GM12874 (cell line): ENCODE data around the gene APBB1IP.

Experiments used
- CTCF ChIP-seq: IDR thresholded peaks from 2 replicates; pipeline ENCODE4 v1.5.1; 2011; ENCODE audit warnings: low read depth, mild to moderate bottlenecking, control low read depth, low read length, moderate library complexity; ENCODE audit not compliant: insufficient read depth

The APBB1IP gene

GRCh38 chr10:26491934-26492333 lies 53.8 kb downstream of the APBB1IP start:
- no peak for TF ChIP-seq CTCF

GRCh38 chr10:26494018-26494417 lies 55.9 kb downstream of the APBB1IP start:
- no peak for TF ChIP-seq CTCF

GRCh38 chr10:26499426-26499825 lies 61.3 kb downstream of the APBB1IP start:
- no peak for TF ChIP-seq CTCF

GRCh38 chr10:26502986-26503385 lies 64.8 kb downstream of the APBB1IP start:
- TF ChIP-seq CTCF: no peak

GRCh38 chr10:26503911-26504310 lies 65.8 kb downstream of the APBB1IP start:
- TF ChIP-seq CTCF: peak; percentile 32

- TF ChIP-seq CTCF: no peak
These were observed 67.3 kb downstream of the APBB1IP start for GRCh38 chr10:26505491-26505890.

- no peak for TF ChIP-seq CTCF
These were observed 68.6 kb downstream of the APBB1IP start for GRCh38 chr10:26506736-26507135.

GRCh38 chr10:26507441-26507840 lies 69.3 kb downstream of the APBB1IP start:
- no peak for TF ChIP-seq CTCF
